Vagina (tissue), 2 donors: ENCODE measurements around the gene LHB. TPM values are rescaled to one million over a fixed set of nuclear protein-coding genes. Genes with fewer than 3 reads are reported as not detected.

Experiments used
- DNase-seq, 2 donors: peaks; one replicate each; pipeline ENCODE4 v3.0.0-alpha.2; 2017; ENCODE audit errors: extremely low spot score in 2 of 2
- H3K27ac ChIP-seq: fragments of 200-600 bp; sonication (generic); one replicate; pipeline ENCODE4 v1.5.1; 2019
- H3K27me3 ChIP-seq: fragments of 200-600 bp; sonication (generic); one replicate; pipeline ENCODE4 v1.5.1; 2019
- H3K36me3 ChIP-seq, 2 donors: fragments of 200-600 bp; sonication (generic); one replicate each; pipeline ENCODE4 v1.5.1; 2017 to 2019
- H3K4me1 ChIP-seq: fragments of 200-600 bp; sonication (generic); one replicate; pipeline ENCODE4 v1.5.1; 2019
- H3K4me3 ChIP-seq, 2 donors: fragments of 200-600 bp; sonication (generic); 1 replicate in 1 of 2; 2 replicates in 1 of 2; pipeline ENCODE4 v1.5.1; 2016 to 2019
- H3K9me3 ChIP-seq: fragments of 200-600 bp; sonication (generic); one replicate; pipeline ENCODE4 v1.5.1; 2019
- CTCF ChIP-seq, 3 experiments: fragments of 450-650 bp in 2 of 3; fragments of 200-600 bp in 1 of 3; sonication (generic) in 1 of 3; IDR thresholded peaks; one replicate each; pipeline ENCODE4 v1.5.1; 2017 to 2019; ENCODE audit warnings: antibody characterized with exemption in 3 of 3, mild to moderate bottlenecking in 2 of 3, moderate library complexity in 2 of 3
- POLR2A ChIP-seq, 2 donors: fragments of 450-650 bp; IDR thresholded peaks; one replicate each; pipeline ENCODE4 v1.6.1; 2017; ENCODE audit warnings: antibody characterized with exemption in 2 of 2, mild to moderate bottlenecking in 2 of 2, moderate library complexity in 2 of 2
- POLR2AphosphoS5 ChIP-seq, 2 donors: sonication (generic); formaldehyde crosslinking; IDR thresholded peaks; one replicate each; pipeline ENCODE4 v1.9.0; 2017; ENCODE audit warnings: antibody characterized with exemption in 2 of 2, mild to moderate bottlenecking in 2 of 2, low read depth in 1 of 2; ENCODE audit not compliant: insufficient read depth in 1 of 2
- intact Hi-C: fragments of 100-400 bp; cut with DNase I; formaldehyde crosslinking; loops from one replicate; pipeline ENCODE4 v1.15.1; 2023
- total RNA-seq: library from RNA; depleted of rRNA; stranded (reverse); fragments of >200 nt; gene quantifications from one replicate; pipeline ENCODE4 v1.2.3, GENCODE V29; 2016

Gene LHB
- total RNA-seq, 1 donor from 2014 or later = not detected

- no peaks in the 10 kb centered on the region for H3K27me3 ChIP-seq
- H3K36me3 ChIP-seq = peaks cover 0 to 58% of the 10 kb centered on the region in 2 donors
- no peak for TF ChIP-seq POLR2A (IDR thresholded peaks at IDR 0.05)
- no peak for TF ChIP-seq POLR2AphosphoS5 (IDR thresholded peaks at IDR 0.05; ENCODE audit: insufficient read depth in 1 of 2, low read depth in 1 of 2)
- no peak for TF ChIP-seq CTCF (IDR thresholded peaks at IDR 0.05)
- no peak overlapping the region for H3K4me3 ChIP-seq
- intact Hi-C loops = no loop called here
- peaks cover 15% of the 10 kb centered on the region for H3K4me1 ChIP-seq
- no peak for DNase-seq
- no peaks in the 10 kb centered on the region for H3K9me3 ChIP-seq
- H3K27ac ChIP-seq = no peak overlapping the region
Observed at GRCh38 chr19:48982280-48982679, 34.6 kb downstream of the LHB start.

GRCh38 chr19:48977061-48977460 lies 39.8 kb downstream of the LHB start:
- Histone ChIP-seq H3K4me1 (peaks cover 15% of the 10 kb centered on the region), H3K4me3 (no peak overlapping the region), H3K9me3 (no peaks in the 10 kb centered on the region), H3K27me3 (no peaks in the 10 kb centered on the region), H3K27ac (no peak overlapping the region), H3K36me3 (peaks cover 0 to 33% of the 10 kb centered on the region in 2 donors)
- DNase-seq = no peak
- intact Hi-C loops = loop anchor here (5.0 kb wide), 1 partner anchor 180 kb away; no protein-coding TSS in a partner anchor
- TF ChIP-seq POLR2A (IDR thresholded peaks at IDR 0.05) (no peak), POLR2AphosphoS5 (IDR thresholded peaks at IDR 0.05; ENCODE audit: insufficient read depth in 1 of 2, low read depth in 1 of 2) (no peak), CTCF (IDR thresholded peaks at IDR 0.05) (no peak)

GRCh38 chr19:48975947-48976847 lies 40.7 kb downstream of the LHB start:
- TF ChIP-seq CTCF (IDR thresholded peaks at IDR 0.05) = no peak
- TF ChIP-seq POLR2AphosphoS5 (IDR thresholded peaks at IDR 0.05; ENCODE audit: insufficient read depth in 1 of 2, low read depth in 1 of 2) = no peak
- TF ChIP-seq POLR2A (IDR thresholded peaks at IDR 0.05) = no peak
- Histone ChIP-seq H3K36me3 (peaks cover 0 to 28% of the 10 kb centered on the region in 2 donors), H3K4me1 (peaks cover 15% of the 10 kb centered on the region), H3K9me3 (no peaks in the 10 kb centered on the region), H3K27ac (no peak overlapping the region), H3K27me3 (no peaks in the 10 kb centered on the region), H3K4me3 (no peak overlapping the region)
- intact Hi-C loops = loop anchor here (5.0 kb wide), 1 partner anchor 179 kb away; no protein-coding TSS in a partner anchor
- no peak for DNase-seq

- H3K27me3 ChIP-seq = no peaks in the 10 kb centered on the region
- no peaks in the 10 kb centered on the region for H3K9me3 ChIP-seq
- H3K4me1 ChIP-seq = peaks cover 17% of the 10 kb centered on the region
- no peak overlapping the region for H3K4me3 ChIP-seq
- peaks cover 0 to 40% of the 10 kb centered on the region in 2 donors for H3K36me3 ChIP-seq
- DNase-seq = no peak
- intact Hi-C loops = no loop called here
- peak overlapping the region; percentile 30 for H3K27ac ChIP-seq
- no peak for TF ChIP-seq POLR2A (IDR thresholded peaks at IDR 0.05)
- peak; percentile 87 to 93 (median 92) for TF ChIP-seq CTCF (IDR thresholded peaks at IDR 0.05)
- TF ChIP-seq POLR2AphosphoS5 (IDR thresholded peaks at IDR 0.05; ENCODE audit: insufficient read depth in 1 of 2, low read depth in 1 of 2) = peak in 1 of 2 donors; percentile 18
Observed at GRCh38 chr19:48970923-48971395, 45.9 kb downstream of the LHB start.
